ENCODE data around the gene SELENON.

DNA sequence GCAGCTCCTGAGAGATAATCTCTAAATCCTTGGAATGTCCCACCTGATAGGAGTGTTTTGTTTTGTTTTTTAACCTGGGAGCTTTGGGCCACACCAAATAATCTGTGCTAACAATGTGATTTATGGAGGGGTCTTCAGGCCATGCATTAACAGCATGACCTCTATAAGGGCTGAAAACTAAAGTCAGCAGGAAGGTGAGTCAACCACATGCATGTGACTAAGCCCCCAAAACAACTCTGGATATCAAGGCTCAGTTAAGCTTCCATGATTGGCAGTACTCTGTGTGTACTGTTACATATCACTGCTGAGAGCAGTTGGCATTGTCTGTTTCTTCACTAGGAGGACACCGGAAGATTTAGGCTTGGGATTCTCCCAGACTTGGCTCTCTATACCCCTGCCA lies 48.5 kb downstream of the SELENON start:
- TF ChIP-seq EZH2 (IDR thresholded peaks at IDR 0.05; ENCODE audit: insufficient read depth, poor library complexity, severe bottlenecking) (no peak), EZH2phosphoT487 (IDR thresholded peaks at IDR 0.05; ENCODE audit: insufficient read depth, low read depth) (no peak)

All from GM23248 (cell line).